GM19240 (cell line): ENCODE results near the gene NFIL3.
A peak's percentile ranks its signal among the peaks of the same experiment; 100 is the strongest.
"Not testable (repeated sequence)": the region's sequence is repeated elsewhere in the genome, so short reads cannot be mapped to it uniquely, and the experiment has no call there.

ENCODE experiments used
- DNase-seq: peaks from one replicate; pipeline ENCODE4 v3.0.0; 2011; ENCODE audit warnings: low spot score; ENCODE audit not compliant: insufficient read length

Gene NFIL3, protein sequence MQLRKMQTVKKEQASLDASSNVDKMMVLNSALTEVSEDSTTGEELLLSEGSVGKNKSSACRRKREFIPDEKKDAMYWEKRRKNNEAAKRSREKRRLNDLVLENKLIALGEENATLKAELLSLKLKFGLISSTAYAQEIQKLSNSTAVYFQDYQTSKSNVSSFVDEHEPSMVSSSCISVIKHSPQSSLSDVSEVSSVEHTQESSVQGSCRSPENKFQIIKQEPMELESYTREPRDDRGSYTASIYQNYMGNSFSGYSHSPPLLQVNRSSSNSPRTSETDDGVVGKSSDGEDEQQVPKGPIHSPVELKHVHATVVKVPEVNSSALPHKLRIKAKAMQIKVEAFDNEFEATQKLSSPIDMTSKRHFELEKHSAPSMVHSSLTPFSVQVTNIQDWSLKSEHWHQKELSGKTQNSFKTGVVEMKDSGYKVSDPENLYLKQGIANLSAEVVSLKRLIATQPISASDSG

DNA sequence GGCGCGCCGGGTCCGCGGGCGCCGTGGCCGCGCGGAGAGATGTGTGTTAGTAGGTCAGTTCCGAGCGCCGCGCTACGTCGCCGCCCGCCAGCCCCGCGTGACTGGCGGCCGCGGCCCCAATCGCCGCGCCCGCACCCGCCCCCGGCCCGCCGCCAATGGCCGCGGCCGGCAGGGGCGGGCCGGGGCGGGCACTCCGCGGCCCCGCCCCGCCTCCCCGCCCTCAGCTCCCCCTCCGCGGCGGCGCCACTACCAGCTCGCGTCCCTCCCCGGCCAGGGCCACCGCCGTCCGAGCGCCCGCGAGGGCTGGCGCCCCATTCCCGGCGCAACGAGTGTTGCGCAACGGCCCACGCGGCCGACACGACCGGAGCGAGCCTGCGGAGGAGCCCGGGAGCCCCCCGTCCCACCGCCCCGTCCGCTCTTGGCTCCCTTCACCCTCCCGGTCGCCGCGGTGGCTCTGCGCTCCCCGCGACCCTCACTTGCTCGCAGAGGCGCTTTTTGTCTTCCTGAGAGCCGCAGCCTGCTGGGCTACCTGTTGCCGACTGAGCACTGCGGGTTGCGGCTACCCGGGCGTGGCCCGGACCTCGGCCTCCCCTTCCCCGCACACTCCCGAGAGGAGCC, at the start of gene NFIL3:
Gene NFIL3 (minus strand): TSS at position 48 of the 618 bp plus-strand sequence. CDS start 13,098 bp downstream, outside the sequence.
- peak; percentile 85 for DNase-seq

DNA sequence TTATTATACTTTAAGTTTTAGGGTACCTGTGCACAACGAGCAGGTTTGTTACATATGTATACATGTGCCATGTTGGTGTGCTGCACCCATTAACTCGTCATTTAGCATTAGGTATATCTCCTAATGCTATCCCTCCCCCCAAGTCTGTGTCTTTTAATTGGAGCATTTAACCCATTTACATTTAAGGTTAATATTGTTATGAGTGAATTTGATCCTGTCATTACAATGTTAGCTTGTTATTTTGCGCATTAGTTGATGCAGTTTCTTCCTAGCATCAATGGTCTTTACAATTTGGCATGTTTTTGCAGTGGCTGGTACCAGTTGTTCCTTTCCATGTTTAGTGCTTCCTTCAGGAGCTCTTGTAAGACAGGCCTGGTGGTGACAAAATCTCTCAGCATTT, 47.9 kb upstream of the NFIL3 start:
- not testable (repeated sequence) for DNase-seq

DNA sequence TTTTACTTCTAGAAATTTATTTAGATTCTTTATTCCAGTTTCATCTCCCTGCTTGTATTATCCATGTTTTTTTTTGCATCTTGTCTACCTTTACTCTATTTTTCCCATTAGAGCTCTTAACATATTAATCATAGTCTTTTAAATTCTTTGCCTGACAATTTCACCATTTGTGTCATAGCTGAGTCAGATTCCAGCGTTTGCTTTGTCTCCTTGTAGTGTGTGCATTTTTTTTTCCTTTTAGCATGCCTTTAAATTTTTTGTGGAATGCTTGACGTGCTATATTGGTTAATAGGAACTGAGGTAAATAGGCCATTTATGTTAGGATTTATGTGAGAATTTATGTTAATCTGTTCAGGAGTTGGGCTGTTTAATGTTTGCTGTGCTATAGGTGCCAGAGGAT, 41.8 kb upstream of the NFIL3 start:
- no peak for DNase-seq

DNA sequence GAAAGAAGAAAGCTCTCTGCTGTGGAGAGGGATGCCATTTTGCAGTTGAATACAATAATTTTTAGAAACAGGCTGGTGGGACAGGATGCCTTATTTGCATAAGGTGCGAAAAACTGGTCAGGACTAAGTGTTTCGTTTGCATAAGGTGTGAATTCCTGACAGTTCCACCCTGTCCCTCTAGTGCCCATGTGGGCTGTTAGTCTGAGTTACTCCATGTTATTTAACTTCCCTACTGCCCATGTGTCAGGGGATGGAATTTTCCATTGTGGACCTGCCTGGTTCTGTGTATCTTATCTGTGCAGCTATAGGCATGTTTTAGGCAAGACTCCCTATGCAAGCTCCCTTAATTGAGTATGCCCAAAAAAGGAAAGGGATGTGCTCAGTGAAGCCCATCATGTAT, 35.3 kb upstream of the NFIL3 start:
- no peak for DNase-seq

DNA sequence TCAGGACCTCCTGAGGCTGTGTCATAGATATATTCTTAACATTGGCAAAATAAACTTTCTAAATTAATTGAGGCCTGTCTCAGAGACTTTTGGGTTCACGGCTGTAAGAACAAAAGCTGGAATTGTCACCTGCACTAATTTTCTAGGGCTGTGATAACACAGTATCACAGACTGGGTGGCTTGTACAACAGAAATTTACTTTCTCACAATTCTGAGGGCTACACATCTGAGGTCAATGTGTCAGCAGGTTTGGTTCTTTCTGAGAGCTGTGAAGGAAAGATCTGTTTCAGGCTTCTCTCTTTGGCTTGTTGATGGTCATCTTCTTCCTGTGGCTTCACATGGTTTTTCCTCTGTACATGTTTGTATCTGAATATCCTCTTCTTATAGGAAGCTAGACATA, 29.2 kb upstream of the NFIL3 start:
- no peak for DNase-seq

DNA sequence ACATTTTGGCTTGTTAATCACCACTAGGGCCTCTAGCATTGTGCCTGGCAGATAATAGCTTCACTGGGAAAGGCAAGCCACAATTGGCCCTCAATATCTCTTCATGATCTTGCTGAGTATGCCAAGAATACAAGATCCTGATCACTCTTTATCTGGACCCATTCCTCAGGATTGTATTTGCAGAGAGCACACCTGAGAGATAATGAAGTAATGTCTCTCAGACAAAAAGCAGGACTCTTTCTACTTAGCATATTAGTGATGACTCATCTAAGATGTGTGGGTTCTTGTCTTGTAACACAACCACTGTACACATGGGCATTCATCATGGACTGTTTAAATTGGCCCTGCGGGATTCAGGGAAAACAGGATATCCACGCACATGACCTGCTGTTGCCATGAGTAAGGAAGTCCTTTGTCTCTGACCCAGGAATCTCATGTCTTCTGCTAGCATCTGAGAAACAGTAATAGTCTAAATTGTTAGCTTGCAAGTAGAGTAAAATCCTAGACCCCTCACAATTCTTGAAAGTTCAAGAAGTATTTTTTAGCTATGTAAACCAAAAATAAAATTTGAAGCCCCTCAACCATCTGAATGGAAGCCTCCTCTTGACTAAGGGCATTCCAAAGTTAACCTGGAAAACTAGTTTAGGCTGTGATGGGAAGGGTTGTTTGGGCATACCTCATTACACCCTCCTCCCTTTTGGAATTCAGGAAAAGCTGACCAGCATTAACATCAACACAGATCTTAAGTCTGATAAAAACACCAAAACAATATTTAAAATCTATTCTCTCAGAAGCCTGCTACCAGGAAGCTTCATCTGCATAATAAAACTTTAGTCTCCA, 28.0 kb upstream of the NFIL3 start:
- DNase-seq = no peak

DNA sequence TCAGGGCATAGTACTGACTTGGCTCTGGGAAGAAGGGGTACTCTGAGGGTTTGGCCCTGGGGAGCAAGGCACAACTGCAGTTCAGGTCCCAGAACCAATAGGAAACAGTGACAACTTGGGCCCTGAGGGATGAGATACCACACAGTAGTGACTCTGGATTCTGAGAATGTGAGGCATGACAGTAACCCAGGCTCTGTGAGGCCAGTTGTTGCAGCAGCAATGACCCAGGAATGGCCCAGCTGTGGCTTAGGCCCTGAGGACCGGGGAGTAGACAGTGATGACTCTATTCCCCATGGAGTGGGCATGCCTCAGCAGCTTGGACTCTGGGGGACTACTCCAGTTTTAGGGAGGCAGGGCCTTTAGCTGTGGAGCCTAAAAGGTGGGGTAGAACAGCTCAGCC, 21.5 kb upstream of the NFIL3 start:
- no peak for DNase-seq

DNA sequence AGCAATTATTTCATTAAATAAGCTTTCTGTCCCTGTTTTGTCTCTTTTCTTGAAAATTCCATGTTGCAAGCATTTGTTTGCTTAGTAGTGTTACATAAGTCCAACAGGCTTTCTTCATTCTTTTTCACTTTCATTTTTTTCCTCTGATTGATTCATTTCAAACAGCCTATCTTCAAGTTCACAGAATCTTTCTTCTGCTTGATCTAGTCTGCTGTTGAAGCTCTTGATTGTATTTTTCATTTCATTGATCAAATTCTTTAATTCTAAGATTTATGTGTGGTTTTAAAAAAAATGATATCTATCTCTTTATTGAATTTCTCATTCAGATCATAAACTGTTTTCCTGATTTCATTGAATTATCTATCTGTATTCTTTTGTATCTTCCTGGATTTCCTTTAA, 20.4 kb upstream of the NFIL3 start:
- no peak for DNase-seq

DNA sequence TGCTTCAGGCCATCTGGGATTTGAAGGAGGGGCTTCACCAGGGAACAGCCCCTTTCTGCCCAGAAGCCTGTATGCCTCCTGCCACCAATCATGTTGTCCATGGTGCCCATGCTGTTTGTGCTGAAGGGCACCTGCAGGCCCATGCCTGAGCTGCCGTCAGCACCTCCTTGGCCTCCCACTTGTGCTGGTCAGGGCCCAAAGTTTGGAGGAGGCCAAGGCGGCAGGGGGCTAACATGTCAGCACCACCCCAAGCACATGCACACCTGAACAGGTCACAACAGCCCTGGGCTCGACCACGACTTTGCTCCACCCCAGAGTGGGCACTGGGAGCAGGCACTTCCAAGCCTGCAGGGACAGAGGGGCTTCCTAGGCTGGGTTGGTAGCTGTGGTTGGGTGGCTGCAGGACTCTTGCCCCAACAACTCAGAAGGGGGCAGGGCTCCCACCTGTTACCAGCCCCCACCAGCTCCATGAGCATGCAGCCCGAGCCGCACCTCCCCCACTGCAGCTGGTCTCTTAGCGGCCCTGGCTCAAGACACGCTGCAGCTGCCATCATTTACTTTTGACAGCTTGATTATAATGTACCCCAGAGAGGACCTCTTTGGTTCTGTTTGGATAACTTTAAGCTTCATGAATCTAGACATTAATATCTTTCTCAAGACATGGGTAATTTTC, 19.8 kb upstream of the NFIL3 start:
- no peak for DNase-seq

DNA sequence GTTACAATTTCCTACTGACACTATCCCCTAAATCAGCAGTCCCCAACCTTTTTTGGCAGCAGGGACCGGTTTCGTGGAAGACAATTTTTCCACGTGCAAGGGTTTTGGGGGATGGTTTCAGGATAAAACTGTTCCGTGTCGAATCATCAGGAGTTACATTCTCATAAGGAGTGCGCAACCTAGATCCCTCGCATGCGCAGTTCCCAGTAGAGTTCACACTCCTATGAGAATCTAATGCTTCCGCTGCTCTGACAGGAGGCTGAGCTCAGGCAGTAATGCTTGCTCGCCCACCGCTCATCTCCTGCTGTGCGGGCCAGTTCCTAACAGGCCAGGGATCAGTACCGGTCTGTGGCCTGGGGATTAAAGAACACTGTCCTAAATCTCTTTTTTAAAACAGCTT, 13.2 kb upstream of the NFIL3 start:
- no peak for DNase-seq

DNA sequence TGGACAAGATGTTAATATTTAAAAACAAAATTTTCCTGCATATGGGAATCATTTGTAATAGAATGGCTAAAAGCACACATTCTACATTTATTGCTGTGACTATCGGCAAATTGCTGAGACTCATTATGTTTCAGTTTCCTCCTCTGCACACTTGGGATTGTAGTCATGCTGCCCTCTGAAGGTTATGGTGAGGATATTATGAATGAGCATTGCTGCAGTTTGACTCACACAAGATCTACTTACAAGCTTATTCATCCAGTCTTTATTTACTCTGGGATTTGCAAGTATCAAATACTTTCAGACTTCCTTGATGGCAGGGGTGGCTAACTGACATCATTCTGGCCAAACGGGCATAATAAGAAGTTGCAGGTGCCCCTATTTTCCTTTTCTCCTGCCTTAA, 9.5 kb upstream of the NFIL3 start:
- no peak for DNase-seq

DNA sequence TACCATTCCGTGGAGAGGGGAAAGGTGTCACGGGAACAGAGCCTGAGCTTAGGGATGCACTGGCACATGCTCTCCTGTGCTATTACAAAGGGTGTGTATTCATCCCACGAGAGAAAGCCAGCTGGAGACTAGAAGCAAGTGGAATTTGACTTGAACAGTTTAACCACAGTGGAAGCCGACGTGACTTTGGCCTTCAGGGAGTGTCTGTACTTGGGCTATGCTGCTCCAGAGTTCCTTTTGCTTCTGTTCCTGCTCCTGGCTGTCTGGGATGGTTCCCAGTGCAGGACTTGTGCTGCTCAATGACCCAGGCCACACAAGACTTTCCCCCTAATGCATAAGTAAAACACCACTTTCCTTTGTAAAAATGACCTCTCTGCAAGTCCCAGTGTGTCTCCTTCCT, 7.9 kb upstream of the NFIL3 start:
- DNase-seq = no peak

DNA sequence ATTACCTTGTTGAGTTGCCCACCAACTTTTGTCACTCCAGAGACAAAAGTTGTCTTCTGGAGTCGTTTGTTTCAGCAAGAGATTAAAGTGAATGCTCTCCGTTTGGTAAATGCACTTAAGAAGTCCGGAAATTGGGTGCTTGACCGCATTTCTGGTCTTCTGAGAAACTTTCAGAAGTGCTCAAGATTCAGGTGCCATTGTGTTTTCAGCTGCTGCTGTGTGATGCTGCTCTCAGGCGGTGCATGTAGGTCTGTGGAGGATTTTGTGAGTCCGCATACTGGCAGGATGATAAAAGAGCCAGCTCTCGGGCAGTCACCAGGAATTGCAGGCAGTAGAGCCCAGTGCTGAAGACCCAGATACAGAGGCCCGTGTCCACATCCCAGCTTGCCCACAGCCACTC, 5.9 kb upstream of the NFIL3 start:
- no peak for DNase-seq

DNA sequence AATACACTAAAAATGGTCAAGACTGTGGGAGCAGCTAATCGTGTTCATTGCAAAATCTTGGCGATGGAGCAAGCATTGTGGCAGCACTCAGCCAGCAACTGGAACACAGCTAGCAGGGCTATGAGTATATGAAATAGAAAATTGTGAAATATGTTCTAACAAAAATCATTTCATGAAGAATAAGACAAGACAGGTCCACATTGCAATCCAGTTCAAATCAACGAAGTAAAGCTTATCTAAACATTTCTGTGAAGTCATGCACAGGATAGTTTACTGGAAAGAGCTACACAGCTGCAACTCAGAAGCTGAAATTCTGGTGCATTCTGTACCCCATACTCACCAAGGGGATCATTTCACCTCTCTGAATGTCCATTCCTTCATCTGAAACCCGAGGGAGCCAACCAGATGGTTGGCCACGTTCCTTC, 5.3 kb upstream of the NFIL3 start:
- no peak for DNase-seq

DNA sequence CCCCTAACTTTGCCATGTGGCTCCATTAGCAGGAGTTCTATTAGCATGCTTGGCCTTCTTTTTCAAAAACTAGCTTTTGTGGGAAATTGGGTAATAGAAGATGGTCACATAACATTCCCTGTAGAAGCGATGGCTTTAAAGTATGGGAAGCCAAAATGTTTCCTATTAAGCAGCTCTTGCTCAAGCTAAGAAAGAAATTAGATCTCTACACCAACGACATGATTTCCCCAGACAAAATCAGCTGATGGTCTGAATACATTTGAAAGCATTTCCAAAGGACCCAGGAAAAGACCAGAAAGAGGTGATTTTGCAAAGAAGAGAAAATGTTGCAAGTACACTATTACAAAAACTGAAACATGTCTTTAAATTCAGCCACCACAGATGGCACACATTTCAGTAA, 4.8 kb upstream of the NFIL3 start:
- DNase-seq = no peak

DNA sequence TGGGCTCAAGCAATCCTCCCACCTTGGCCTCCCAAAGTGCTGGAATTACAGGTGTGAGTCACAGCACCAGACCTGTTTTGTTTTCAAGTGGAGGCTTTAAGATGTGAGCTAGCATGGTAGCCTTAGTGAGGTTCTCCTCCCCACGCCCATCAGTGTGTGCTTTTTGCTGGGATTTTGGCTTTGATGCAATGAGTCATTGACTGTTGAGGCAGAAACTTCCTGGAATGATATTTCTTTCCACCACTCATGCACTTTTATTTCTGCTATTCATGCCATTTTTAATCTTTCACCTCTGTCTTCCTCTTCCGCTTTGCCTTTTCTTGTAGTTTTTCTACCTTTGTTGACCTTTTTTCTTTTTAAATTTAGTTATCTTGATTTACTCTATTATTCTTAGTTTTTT, 4.2 kb upstream of the NFIL3 start:
- no peak for DNase-seq

DNA sequence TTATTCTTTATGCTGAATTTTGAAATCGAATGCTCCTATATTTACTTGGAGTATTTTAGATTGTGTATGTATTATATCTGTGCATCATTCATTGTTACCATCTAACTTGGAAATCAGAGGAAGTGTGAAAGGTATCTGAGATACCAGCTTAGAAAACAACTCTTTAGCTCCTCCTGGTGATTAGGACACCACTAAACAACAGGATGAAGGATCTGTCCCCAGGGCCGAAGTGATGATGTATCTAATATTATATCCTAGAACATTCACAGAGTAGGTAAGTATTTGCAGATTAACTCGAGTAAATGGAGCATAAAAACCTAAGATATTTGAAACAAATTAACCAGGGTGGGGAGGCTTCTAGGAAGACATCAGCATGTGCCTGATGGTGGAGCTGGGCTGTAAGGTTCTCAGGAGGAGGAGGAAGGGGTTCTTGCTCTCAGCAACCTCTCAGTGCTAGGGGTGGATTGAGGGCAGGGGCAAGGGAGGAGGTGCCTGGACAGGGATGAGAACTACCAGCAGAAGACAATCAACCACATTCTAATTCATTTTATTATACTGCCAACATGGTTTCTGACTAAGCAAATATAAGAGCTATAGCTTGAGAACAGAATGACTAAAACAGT, 2.6 kb upstream of the NFIL3 start:
- no peak for DNase-seq

DNA sequence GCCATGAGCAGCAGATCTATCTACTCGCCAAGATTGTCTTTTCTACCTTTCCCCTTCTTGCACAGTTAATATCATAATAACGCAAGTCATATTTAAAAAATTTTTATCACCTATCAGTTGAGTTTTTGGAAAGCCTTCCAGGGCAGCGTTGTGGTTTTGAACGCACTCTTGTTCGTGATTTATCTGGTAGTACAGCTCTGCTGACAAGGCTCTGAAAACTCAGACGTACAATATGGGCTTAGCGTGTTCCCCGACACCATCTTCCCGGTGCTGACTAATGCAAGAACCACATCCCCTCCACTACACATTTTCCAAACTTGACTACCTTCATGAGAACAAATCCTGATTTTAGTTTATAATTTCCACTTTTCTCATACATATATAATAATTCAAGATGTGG, 1.6 kb upstream of the NFIL3 start:
- no peak for DNase-seq

DNA sequence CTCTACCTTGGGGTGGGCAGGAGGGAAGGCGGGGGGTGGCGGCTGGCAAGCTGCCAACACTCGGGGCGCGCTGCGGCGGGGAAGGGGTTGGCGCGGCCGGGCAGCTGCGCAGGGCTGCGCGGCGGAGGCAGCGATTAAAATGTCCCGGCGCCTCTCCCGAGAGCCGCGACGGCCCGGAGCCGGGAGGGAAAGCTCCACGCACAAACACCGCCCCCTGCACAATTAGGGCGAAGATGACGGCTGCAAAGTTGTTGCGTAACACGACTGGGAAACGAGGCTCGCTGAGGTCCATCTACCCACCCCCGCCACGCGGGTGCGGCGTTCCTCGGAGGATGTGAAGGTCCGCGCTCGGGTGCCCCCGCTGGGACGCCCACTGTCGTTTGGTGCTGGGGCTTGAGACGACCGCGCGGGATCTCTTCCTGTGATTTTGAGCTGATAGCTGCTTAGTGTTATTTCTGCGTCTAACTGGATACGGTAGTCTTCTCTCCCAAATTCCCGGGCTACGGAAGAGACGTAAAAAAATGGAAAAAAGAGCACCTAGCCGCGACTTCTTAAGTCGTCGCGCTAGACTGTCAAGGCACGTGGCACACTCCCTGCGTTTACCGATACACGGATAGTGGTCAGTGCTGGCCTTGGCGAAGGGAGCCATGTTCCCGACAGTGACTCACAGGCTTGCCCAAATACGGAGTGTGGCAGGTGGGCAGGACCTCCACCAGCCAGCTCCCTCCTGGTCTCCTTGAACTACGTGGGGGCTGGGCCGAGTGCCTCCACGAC, 958 bp upstream of the NFIL3 start:
- DNase-seq = no peak
